ENCODE results near the gene SMURF2. TPM values are rescaled to one million over a fixed set of nuclear protein-coding genes. Genes with fewer than 3 reads are reported as not detected.

The SMURF2 gene
- total RNA-seq, 1 donor from 2014 or later, result 24.6 TPM

- H4K20me1 ChIP-seq (ENCODE audit: low read depth), result no peaks in the 10 kb centered on the region
- H3K4me2 ChIP-seq, result no peak overlapping the region
These were observed 29.5 kb downstream of the SMURF2 start for GRCh38 chr17:64632606-64633005.

GRCh38 chr17:64632194-64632593, 29.9 kb downstream of the SMURF2 start:
- no peak overlapping the region for H3K4me2 ChIP-seq
- no peak overlapping the region for H3K9ac ChIP-seq
- TF ChIP-seq EZH2phosphoT487 (IDR thresholded peaks at IDR 0.05) (no peak), EZH2 (IDR thresholded peaks at IDR 0.05) (no peak)
- TF ChIP-seq, protein P1, sequence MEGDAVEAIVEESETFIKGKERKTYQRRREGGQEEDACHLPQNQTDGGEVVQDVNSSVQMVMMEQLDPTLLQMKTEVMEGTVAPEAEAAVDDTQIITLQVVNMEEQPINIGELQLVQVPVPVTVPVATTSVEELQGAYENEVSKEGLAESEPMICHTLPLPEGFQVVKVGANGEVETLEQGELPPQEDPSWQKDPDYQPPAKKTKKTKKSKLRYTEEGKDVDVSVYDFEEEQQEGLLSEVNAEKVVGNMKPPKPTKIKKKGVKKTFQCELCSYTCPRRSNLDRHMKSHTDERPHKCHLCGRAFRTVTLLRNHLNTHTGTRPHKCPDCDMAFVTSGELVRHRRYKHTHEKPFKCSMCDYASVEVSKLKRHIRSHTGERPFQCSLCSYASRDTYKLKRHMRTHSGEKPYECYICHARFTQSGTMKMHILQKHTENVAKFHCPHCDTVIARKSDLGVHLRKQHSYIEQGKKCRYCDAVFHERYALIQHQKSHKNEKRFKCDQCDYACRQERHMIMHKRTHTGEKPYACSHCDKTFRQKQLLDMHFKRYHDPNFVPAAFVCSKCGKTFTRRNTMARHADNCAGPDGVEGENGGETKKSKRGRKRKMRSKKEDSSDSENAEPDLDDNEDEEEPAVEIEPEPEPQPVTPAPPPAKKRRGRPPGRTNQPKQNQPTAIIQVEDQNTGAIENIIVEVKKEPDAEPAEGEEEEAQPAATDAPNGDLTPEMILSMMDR (IDR thresholded peaks at IDR 0.05), result no peak
- H3K27me3 ChIP-seq, result no peaks in the 10 kb centered on the region
- H3K27me3 Mint-ChIP-seq (ENCODE audit: insufficient read depth, low read depth), result no peaks in the 10 kb centered on the region
- no peaks in the 10 kb centered on the region for H3K9me3 Mint-ChIP-seq
- H3F3A ChIP-seq (ENCODE audit: low read depth), result no peaks in the 10 kb centered on the region
- H3K79me2 ChIP-seq (ENCODE audit: low read depth), result peaks cover 54% of the 10 kb centered on the region
- no peaks in the 10 kb centered on the region for H3K9me3 ChIP-seq (ENCODE audit: low read depth)
- H4K20me1 ChIP-seq (ENCODE audit: low read depth), result no peaks in the 10 kb centered on the region
- no peak overlapping the region for H3K4me3 ChIP-seq
- H3K4me3 Mint-ChIP-seq, result no peak overlapping the region
- peaks cover 4% of the 10 kb centered on the region for H3K36me3 Mint-ChIP-seq
- no peaks in the 10 kb centered on the region for H3K4me1 ChIP-seq
- H3K27ac ChIP-seq, result no peak overlapping the region
- H3K36me3 ChIP-seq, result no peaks in the 10 kb centered on the region
- H2AFZ ChIP-seq (replicated peaks), result no peak overlapping the region
- H3K4me1 Mint-ChIP-seq, result peaks cover 4% of the 10 kb centered on the region
- no peak overlapping the region for H3K27ac Mint-ChIP-seq
- DNase-seq (ENCODE audit: low spot score), result no peak

More at GRCh38 chr17:64632606-64633005, 29.5 kb downstream of the SMURF2 start:
- Histone ChIP-seq H3K4me1 (no peaks in the 10 kb centered on the region), H3K9ac (no peak overlapping the region), H3K27ac (no peak overlapping the region), H2AFZ (replicated peaks) (no peak overlapping the region), H3K79me2 (ENCODE audit: low read depth) (peaks cover 56% of the 10 kb centered on the region), H3K36me3 (no peaks in the 10 kb centered on the region), H3K4me3 (no peak overlapping the region), H3K27me3 (no peaks in the 10 kb centered on the region), H3K9me3 (ENCODE audit: low read depth) (no peaks in the 10 kb centered on the region), H3F3A (ENCODE audit: low read depth) (no peaks in the 10 kb centered on the region)
- TF ChIP-seq, protein P1 (IDR thresholded peaks at IDR 0.05), result no peak
- TF ChIP-seq EZH2 (IDR thresholded peaks at IDR 0.05) (no peak), EZH2phosphoT487 (IDR thresholded peaks at IDR 0.05) (no peak)
- no peak for DNase-seq (ENCODE audit: low spot score)
- Mint-ChIP-seq H3K36me3 (peaks cover 4% of the 10 kb centered on the region), H3K27ac (no peak overlapping the region), H3K4me3 (no peak overlapping the region), H3K9me3 (no peaks in the 10 kb centered on the region), H3K4me1 (peaks cover 4% of the 10 kb centered on the region), H3K27me3 (ENCODE audit: insufficient read depth, low read depth) (no peaks in the 10 kb centered on the region)

DNA sequence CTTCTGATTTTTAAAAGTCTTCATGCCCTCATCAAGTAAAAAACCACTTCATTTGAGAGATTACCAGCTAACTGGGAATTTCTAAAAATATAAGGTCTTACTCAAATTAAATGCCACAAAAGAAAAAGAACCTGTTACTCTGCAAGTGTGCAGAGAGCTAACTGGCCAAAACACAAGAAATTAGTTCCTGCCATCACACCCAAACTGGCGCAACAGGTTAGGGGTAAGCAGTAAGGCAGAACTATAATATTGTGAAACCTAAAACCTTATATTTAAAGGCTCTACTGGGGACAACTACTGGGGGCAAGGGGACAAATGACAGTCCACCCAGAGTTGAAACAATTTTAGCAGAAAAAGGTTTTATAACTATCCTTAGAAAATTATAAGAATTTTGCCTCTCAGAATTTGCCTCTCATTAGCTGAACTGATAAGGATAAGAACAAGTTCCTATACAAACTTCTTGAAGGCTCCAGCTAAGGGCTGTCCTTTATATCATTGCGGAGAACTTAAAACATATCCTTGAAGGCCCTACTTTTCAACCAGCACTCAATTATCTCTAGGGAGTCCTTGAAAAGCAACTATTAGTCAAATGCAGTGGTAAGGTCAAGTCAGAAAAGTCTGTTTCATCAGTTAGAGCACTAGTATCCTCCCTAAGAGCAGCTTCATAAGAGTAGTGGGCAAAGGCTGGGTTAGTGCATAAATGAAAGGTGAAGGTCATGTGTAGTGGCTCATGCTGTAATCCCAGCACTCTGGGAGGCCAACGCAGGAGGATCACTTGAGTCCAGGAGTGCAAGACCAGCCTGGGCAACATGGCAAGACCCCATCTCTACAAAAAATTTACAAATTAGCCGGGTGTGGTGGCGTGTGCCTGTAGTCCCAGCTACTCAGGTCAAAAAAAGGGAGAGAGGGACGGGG, 31.5 kb downstream of the SMURF2 start:
- H3K27ac ChIP-seq, result no peak overlapping the region
- H3F3A ChIP-seq (ENCODE audit: low read depth), result no peaks in the 10 kb centered on the region
- no peaks in the 10 kb centered on the region for H3K27me3 ChIP-seq
- H3K9ac ChIP-seq, result no peak overlapping the region
- H3K27me3 Mint-ChIP-seq (ENCODE audit: insufficient read depth, low read depth), result no peaks in the 10 kb centered on the region
- peaks cover 4% of the 10 kb centered on the region for H3K36me3 Mint-ChIP-seq
- H3K79me2 ChIP-seq (ENCODE audit: low read depth), result peaks cover 55% of the 10 kb centered on the region
- H3K36me3 ChIP-seq, result no peaks in the 10 kb centered on the region
- H3K4me2 ChIP-seq, result no peak overlapping the region
- H3K4me1 ChIP-seq, result no peaks in the 10 kb centered on the region
- DNase-seq (ENCODE audit: low spot score), result no peak
- TF ChIP-seq, protein P1 (IDR thresholded peaks at IDR 0.05), result no peak
- TF ChIP-seq EZH2 (IDR thresholded peaks at IDR 0.05) (no peak), EZH2phosphoT487 (IDR thresholded peaks at IDR 0.05) (no peak)
- no peaks in the 10 kb centered on the region for H3K9me3 Mint-ChIP-seq
- no peak overlapping the region for H3K27ac Mint-ChIP-seq
- H3K4me3 ChIP-seq, result no peak overlapping the region
- H3K9me3 ChIP-seq (ENCODE audit: low read depth), result no peaks in the 10 kb centered on the region
- peaks cover 4% of the 10 kb centered on the region for H3K4me1 Mint-ChIP-seq
- no peak overlapping the region for H3K4me3 Mint-ChIP-seq
- no peak overlapping the region for H2AFZ ChIP-seq (replicated peaks)
- no peaks in the 10 kb centered on the region for H4K20me1 ChIP-seq (ENCODE audit: low read depth)

Measured in neural progenitor cell (in vitro differentiated cells).